AG08396 (cell line): Measurements from ENCODE around the gene NRBF2.

Experiments used
- DNase-seq: peaks from one replicate; pipeline ENCODE4 v3.0.0; 2012; ENCODE audit warnings: low spot score, mixed read lengths

NRBF2 gene

GRCh38 chr10:63161592-63161991 lies 28.5 kb downstream of the NRBF2 start:
- no peak for DNase-seq

DNA sequence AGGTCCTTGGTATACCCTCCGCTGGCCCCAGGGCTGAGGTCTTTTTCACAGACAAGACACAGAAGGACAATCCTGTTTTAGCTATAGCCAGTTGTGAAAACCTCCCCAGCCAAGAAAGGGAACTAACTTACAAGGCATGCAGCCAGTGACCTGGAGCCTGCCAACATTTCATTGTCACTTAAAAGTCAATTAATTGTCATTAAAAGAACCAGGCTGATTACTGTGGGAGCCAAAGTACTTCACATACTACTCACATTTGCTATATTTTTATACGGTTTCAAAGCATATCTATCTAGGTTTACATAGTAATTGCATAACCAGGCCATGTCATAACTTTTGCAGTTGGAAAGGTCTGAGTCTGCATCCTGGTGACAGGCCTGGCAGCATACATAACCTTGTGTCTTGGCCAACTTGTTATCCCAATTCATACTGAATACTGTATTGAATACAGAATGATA lies 31.1 kb downstream of the NRBF2 start:
- DNase-seq = no peak

GRCh38 chr10:63165249-63165648 lies 32.1 kb downstream of the NRBF2 start:
- DNase-seq = no peak

- DNase-seq = peak; percentile 30
Observed at GRCh38 chr10:63166742-63167258, 33.7 kb downstream of the NRBF2 start.

DNA sequence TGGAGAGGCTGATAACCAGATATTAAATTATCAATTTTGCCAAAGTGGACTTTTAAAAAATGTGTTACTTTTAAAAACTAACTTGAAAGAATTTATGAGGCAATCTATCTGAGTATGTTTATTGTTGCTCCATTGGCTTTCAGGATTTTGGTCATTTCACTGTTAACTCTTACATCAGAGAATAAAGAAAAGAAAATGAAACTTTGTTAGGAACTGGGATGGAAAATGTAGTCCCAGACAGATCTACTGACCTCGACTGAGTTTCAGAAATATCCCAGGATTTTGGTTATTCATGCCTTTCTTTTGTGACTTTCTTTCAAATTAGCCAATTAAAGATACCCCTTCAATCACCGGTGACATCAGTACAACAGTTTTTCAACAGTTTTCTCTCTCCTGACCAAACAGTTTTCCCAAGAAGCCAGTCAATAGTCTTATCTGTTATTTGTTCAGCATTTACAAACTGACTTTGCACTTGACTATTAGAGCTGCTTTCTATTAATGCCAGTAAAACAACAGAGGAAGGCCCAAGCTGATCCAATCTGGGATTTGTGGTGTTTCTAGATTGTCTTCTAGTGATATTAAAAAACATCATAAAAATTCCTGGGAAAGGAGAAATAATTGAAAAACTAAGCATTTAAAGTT lies 35.8 kb downstream of the NRBF2 start:
- no peak for DNase-seq

GRCh38 chr10:63169624-63170023 lies 36.5 kb downstream of the NRBF2 start:
- no peak for DNase-seq

- DNase-seq = no peak
Observed at GRCh38 chr10:63171255-63171855, 38.2 kb downstream of the NRBF2 start.

GRCh38 chr10:63171926-63172325 lies 38.8 kb downstream of the NRBF2 start:
- no peak for DNase-seq

- DNase-seq = no peak
Observed at GRCh38 chr10:63173468-63174232, 40.5 kb downstream of the NRBF2 start.

- DNase-seq = no peak
Observed at GRCh38 chr10:63175534-63175933, 42.4 kb downstream of the NRBF2 start.

GRCh38 chr10:63192826-63193225 lies 59.7 kb downstream of the NRBF2 start:
- DNase-seq = no peak

- peak; percentile 30 for DNase-seq
Observed at GRCh38 chr10:63197344-63198092, 64.4 kb downstream of the NRBF2 start.

GRCh38 chr10:63199716-63200115 lies 66.6 kb downstream of the NRBF2 start:
- no peak for DNase-seq

GRCh38 chr10:63200431-63200830 lies 67.3 kb downstream of the NRBF2 start:
- no peak for DNase-seq

DNA sequence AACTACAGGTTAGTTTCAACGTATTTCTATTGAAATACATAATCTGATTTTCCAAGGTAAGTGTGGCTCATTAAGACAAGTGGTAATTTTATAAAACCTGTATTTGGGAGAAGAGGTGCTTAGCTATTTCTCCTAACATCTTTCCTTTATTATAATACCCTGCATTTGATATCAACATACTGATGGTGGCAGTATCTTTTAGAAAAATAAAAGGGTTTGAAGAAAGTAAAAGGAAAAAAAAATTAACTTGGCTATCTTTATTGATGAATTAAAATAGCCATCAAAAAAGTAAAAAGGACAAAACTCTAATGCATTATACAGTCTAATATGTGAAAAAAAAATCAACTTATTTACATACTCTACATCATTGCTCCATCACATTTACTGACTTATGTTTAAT lies 68.0 kb downstream of the NRBF2 start:
- no peak for DNase-seq
